ENCODE data around the gene GRM3. TPM values are rescaled to one million over a fixed set of nuclear protein-coding genes. Genes with fewer than 3 reads are reported as not detected.

Gene GRM3
- total RNA-seq: not detected in 2 replicates

GRCh38 chr7:86643561-86644281, at the start of gene GRM3:
Gene GRM3 (plus strand): TSS chr7:86643909. CDS start chr7:86765146, 121,237 bp downstream.

